Posterior vena cava (tissue), 2 donors: Measurements from ENCODE around the gene ZNF439. TPM values are rescaled to one million over a fixed set of nuclear protein-coding genes. Genes with fewer than 3 reads are reported as not detected.

Experiments used
- total RNA-seq, 2 donors: library from RNA; stranded (reverse); fragmentation: NEBNext Ultra II Directional; extraction: Animal tissue kit (Norgen Biotek cat#: 25700); gene quantifications; one replicate each; pipeline ENCODE4 v1.2.1, GENCODE V29; 2021
- donor health status: DM: yes; HTN: yes; CAD: no.
- donor health status: DM: yes; HTN: yes; CAD: no.

The ZNF439 gene
- total RNA-seq, 2 donors from 2014 or later = 5.4 to 6.0 TPM

Other genes with a start within 250 kb of the ZNF439 start
- gene ZNF823, start 109.8 kb upstream of the ZNF439 start, total RNA-seq = 1 to 10 TPM; 4.5 to 5.4 TPM
- gene ZNF441, start 81.7 kb upstream of the ZNF439 start, total RNA-seq = 10 to 100 TPM; 11.1 to 16.1 TPM
- 1 to 10 TPM; 2.4 to 2.9 TPM for gene ZNF491, start 50.2 kb upstream of the ZNF439 start, total RNA-seq
- gene ZNF440, start 34.5 kb upstream of the ZNF439 start, total RNA-seq = 10 to 100 TPM in 1 of 2 donors, 1 to 10 TPM in 1; 8.8 to 10.5 TPM
- 1 to 10 TPM; 3.7 to 4.0 TPM for gene ZNF69, start 39.1 kb downstream of the ZNF439 start, total RNA-seq
- 10 to 100 TPM in 1 of 2 donors, 1 to 10 TPM in 1; 9.9 to 11.6 TPM for gene ZNF700, start 76.4 kb downstream of the ZNF439 start, total RNA-seq
- gene ZNF763, start 116.3 kb downstream of the ZNF439 start, total RNA-seq = 1 to 10 TPM; 1.7 to 2.4 TPM
- 1 to 10 TPM; 3.9 to 5.1 TPM for gene ZNF433, start 187.0 kb downstream of the ZNF439 start, total RNA-seq
- gene ZNF878, start 204.2 kb downstream of the ZNF439 start, total RNA-seq = under 1 TPM in 1 of 2 donors, not detected in 1; 0.14 TPM
- gene ZNF844, start 216.0 kb downstream of the ZNF439 start, total RNA-seq = 10 to 100 TPM in 1 of 2 donors, 1 to 10 TPM in 1; 7.8 to 14.9 TPM